Measurements from ENCODE around the gene MGARP.

The MGARP gene

DNA sequence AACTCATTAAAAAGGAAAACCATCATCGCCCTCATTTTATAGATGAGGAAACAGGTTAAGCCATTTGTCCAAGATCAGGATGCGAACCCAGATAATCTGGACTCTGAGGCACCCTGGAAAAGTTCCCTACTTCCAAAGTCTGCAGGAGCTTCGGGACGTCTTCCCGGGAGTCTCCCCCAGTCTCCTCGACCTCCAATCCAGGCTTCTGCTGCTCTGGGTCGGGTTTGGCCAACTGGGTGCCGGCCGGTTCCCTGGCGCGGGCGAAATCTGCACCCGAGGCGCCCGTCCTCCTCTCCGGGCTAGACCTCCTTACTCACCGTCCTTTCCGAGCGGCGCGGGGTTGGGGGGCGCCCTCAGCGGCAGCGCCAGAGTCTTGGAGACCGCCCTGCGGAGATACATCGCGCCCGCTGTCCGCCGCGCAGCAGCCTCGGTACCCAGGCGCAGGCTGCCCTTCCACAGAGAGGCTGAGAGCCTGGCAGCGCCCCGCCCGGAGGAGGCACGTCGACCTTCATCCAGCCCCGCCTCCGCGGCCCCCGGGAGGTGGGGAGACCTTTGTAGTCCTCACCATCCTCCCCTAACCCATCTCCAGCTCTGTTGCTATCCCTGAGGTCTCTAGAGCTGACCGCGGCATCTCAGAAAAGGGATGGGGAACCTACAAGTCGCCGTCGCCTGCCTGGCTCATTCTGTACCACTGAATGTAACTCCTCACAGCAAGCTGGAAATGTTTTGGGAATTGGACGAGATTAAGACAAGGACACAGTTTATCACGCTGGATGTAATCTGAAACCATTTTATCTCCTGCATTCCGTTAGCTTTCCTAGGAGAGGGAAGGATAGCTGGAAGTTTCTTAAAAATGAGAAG is at the start of gene MGARP (continued):
- 0 out of 2 replicates have a peak, but pooled peaks have one; percentile 16 for TF ChIP-seq REST (tag by site-specific recombination; IDR thresholded peaks at IDR 0.05)
- TF ChIP-seq ZNF37A (tag by site-specific recombination; IDR thresholded peaks at IDR 0.05), result no peak
- TF ChIP-seq ZNF585B (tag by site-specific recombination; IDR thresholded peaks at IDR 0.05), result no peak
- TF ChIP-seq ZNF155 (tag by site-specific recombination; IDR thresholded peaks at IDR 0.05), result no peak
- no peak for TF ChIP-seq ZNF529 (tag by site-specific recombination; IDR thresholded peaks at IDR 0.05; ENCODE audit: insufficient replicate concordance)
- no peak for TF ChIP-seq ZNF473 (tag by site-specific recombination; IDR thresholded peaks at IDR 0.05)
- TF ChIP-seq ZNF747 (tag by site-specific recombination; IDR thresholded peaks at IDR 0.05), result no peak
- peak; percentile 77 for TF ChIP-seq ZNF335 (tag by site-specific recombination; conservative IDR thresholded peaks at IDR 0.05)
- TF ChIP-seq SP3 (tag by site-specific recombination; IDR thresholded peaks at IDR 0.05), result peak; percentile 41; the same call in 1 of the 2 replicates
- TF ChIP-seq ZNF76 (tag by site-specific recombination; IDR thresholded peaks at IDR 0.05; ENCODE audit: borderline replicate concordance, low read depth), result no peak
- TF ChIP-seq, protein P1, sequence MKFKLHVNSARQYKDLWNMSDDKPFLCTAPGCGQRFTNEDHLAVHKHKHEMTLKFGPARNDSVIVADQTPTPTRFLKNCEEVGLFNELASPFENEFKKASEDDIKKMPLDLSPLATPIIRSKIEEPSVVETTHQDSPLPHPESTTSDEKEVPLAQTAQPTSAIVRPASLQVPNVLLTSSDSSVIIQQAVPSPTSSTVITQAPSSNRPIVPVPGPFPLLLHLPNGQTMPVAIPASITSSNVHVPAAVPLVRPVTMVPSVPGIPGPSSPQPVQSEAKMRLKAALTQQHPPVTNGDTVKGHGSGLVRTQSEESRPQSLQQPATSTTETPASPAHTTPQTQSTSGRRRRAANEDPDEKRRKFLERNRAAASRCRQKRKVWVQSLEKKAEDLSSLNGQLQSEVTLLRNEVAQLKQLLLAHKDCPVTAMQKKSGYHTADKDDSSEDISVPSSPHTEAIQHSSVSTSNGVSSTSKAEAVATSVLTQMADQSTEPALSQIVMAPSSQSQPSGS (tag by site-specific recombination; IDR thresholded peaks at IDR 0.05; ENCODE audit: low read depth), result no peak
- no peak for TF ChIP-seq ZFHX2 (tag by site-specific recombination; conservative IDR thresholded peaks at IDR 0.05)
- TF ChIP-seq ZNF112 (tag by site-specific recombination; IDR thresholded peaks at IDR 0.05), result no peak
- TF ChIP-seq ZNF707 (tag by site-specific recombination; IDR thresholded peaks at IDR 0.05), result no peak
- TF ChIP-seq, protein P2, sequence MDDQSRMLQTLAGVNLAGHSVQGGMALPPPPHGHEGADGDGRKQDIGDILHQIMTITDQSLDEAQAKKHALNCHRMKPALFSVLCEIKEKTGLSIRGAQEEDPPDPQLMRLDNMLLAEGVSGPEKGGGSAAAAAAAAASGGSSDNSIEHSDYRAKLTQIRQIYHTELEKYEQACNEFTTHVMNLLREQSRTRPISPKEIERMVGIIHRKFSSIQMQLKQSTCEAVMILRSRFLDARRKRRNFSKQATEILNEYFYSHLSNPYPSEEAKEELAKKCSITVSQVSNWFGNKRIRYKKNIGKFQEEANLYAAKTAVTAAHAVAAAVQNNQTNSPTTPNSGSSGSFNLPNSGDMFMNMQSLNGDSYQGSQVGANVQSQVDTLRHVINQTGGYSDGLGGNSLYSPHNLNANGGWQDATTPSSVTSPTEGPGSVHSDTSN (CRISPR knock-in tag; IDR thresholded peaks at IDR 0.05), result no peak
- TF ChIP-seq, protein P3, sequence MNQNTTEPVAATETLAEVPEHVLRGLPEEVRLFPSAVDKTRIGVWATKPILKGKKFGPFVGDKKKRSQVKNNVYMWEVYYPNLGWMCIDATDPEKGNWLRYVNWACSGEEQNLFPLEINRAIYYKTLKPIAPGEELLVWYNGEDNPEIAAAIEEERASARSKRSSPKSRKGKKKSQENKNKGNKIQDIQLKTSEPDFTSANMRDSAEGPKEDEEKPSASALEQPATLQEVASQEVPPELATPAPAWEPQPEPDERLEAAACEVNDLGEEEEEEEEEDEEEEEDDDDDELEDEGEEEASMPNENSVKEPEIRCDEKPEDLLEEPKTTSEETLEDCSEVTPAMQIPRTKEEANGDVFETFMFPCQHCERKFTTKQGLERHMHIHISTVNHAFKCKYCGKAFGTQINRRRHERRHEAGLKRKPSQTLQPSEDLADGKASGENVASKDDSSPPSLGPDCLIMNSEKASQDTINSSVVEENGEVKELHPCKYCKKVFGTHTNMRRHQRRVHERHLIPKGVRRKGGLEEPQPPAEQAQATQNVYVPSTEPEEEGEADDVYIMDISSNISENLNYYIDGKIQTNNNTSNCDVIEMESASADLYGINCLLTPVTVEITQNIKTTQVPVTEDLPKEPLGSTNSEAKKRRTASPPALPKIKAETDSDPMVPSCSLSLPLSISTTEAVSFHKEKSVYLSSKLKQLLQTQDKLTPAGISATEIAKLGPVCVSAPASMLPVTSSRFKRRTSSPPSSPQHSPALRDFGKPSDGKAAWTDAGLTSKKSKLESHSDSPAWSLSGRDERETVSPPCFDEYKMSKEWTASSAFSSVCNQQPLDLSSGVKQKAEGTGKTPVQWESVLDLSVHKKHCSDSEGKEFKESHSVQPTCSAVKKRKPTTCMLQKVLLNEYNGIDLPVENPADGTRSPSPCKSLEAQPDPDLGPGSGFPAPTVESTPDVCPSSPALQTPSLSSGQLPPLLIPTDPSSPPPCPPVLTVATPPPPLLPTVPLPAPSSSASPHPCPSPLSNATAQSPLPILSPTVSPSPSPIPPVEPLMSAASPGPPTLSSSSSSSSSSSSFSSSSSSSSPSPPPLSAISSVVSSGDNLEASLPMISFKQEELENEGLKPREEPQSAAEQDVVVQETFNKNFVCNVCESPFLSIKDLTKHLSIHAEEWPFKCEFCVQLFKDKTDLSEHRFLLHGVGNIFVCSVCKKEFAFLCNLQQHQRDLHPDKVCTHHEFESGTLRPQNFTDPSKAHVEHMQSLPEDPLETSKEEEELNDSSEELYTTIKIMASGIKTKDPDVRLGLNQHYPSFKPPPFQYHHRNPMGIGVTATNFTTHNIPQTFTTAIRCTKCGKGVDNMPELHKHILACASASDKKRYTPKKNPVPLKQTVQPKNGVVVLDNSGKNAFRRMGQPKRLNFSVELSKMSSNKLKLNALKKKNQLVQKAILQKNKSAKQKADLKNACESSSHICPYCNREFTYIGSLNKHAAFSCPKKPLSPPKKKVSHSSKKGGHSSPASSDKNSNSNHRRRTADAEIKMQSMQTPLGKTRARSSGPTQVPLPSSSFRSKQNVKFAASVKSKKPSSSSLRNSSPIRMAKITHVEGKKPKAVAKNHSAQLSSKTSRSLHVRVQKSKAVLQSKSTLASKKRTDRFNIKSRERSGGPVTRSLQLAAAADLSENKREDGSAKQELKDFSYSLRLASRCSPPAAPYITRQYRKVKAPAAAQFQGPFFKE (tag by site-specific recombination; IDR thresholded peaks at IDR 0.05; ENCODE audit: borderline replicate concordance), result no peak
- TF ChIP-seq GLIS1 (tag by site-specific recombination; IDR thresholded peaks at IDR 0.05), result peak; percentile 60
- TF ChIP-seq ZNF211 (tag by site-specific recombination; IDR thresholded peaks at IDR 0.05; ENCODE audit: low read depth), result no peak
- no peak for TF ChIP-seq ZNF433 (tag by site-specific recombination; IDR thresholded peaks at IDR 0.05; ENCODE audit: low read depth)
- TF ChIP-seq ZNF184 (tag by site-specific recombination; IDR thresholded peaks at IDR 0.05), result no peak
- no peak for TF ChIP-seq ZNF629 (tag by site-specific recombination; IDR thresholded peaks at IDR 0.05)
- TF ChIP-seq, protein P4, sequence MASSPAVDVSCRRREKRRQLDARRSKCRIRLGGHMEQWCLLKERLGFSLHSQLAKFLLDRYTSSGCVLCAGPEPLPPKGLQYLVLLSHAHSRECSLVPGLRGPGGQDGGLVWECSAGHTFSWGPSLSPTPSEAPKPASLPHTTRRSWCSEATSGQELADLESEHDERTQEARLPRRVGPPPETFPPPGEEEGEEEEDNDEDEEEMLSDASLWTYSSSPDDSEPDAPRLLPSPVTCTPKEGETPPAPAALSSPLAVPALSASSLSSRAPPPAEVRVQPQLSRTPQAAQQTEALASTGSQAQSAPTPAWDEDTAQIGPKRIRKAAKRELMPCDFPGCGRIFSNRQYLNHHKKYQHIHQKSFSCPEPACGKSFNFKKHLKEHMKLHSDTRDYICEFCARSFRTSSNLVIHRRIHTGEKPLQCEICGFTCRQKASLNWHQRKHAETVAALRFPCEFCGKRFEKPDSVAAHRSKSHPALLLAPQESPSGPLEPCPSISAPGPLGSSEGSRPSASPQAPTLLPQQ (tag by site-specific recombination; IDR thresholded peaks at IDR 0.05), result 0 out of 2 replicates have a peak, but pooled peaks have one; percentile 13
- TF ChIP-seq ZNF274 (IDR thresholded peaks at IDR 0.05; ENCODE audit: low read length), result no peak
- TF ChIP-seq ZNF274 (tag by site-specific recombination; IDR thresholded peaks at IDR 0.05; ENCODE audit: borderline replicate concordance), result no peak
- TF ChIP-seq, protein P5, sequence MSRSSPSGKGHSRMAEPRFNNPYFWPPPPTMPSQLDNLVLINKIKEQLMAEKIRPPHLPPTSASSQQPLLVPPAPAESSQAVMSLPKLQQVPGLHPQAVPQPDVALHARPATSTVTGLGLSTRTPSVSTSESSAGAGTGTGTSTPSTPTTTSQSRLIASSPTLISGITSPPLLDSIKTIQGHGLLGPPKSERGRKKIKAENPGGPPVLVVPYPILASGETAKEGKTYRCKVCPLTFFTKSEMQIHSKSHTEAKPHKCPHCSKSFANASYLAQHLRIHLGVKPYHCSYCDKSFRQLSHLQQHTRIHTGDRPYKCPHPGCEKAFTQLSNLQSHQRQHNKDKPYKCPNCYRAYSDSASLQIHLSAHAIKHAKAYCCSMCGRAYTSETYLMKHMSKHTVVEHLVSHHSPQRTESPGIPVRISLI (tag by site-specific recombination; IDR thresholded peaks at IDR 0.05), result no peak

Measured in HEK293 (cell line).